CD4-positive, alpha-beta T cell treated with Interleukin-12 subunit alpha and Interleukin-12 subunit beta, for 1 hour (primary cell): ENCODE data around the gene CDK5R1.
"Not testable (repeated sequence)": the region's sequence is repeated elsewhere in the genome, so short reads cannot be mapped to it uniquely, and the experiment has no call there.

Experiments
- DNase-seq: peaks from one replicate; pipeline ENCODE4 v3.0.0-alpha.2; 2020

The CDK5R1 gene

DNA sequence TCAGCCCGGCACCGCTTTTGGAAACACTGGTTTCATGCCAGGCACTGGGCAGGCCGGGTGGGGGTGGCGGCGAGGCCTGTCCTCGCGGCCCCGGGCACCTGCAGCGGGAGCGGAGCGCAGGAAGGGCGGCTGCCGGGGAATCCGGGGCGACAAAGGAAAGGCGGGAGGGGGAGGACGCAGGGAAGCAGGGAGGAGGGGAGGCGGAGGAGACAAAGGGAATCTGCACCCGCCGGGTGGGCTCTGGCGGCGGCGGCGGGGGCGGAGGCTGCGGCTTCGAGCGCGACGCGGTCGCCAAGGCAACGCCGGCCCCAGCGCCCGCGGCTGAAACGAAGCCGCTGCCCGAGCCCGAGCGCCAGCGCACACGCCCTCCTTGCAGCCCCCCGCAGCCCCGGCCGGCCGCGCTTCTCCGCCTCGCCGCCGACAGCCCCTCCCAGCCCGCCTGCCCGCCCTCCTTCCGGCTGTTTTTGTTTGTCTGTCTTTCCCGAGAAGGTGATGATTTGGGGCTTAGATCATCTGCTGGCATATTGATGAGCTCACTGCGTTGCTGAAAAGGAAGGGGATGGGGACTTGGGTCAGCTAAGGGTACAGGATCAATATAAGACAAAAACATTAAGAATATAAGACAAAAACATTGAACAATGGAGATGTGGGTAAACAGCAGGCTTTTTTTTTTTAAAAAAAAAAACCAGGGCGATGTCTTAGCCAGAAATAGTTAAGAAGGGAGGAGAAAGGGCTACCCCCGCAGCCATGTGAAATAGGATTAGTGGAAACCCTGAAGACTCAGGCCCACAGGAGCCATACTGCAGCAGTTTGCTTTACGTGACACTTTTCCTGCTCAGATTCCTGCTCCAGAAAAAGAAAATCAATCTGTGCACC is 32.7 kb downstream of the CDK5R1 start:
- DNase-seq: peak; percentile 83

DNA sequence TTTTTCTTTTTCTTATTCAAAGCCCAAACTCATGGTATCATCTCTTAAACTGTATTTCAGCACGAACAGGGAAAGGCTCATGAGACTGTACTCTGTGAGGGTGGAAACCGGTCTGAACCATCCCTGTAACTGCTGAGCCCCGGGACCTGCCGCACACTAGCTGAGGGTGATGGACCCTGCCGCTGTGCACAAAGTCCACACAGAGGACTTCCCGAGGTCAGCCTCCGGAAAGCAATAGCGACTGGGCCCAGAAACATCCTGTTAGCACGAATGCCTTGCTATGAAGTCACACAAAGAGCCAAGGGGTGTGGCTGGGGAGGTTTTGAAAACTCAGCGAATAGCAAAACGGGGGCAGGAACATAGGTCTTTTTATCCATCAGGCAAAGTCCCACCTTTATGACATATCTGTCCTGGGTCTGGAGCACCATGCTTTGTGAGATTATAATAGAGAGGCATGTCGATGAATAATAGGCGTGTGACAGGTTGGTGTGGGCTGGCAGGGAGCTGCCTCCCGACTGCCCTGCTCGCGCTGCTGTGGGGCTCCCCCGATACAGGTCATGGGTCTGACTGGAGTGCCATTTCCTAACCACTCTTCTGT is 33.4 kb downstream of the CDK5R1 start:
- DNase-seq: peak; percentile 73

DNA sequence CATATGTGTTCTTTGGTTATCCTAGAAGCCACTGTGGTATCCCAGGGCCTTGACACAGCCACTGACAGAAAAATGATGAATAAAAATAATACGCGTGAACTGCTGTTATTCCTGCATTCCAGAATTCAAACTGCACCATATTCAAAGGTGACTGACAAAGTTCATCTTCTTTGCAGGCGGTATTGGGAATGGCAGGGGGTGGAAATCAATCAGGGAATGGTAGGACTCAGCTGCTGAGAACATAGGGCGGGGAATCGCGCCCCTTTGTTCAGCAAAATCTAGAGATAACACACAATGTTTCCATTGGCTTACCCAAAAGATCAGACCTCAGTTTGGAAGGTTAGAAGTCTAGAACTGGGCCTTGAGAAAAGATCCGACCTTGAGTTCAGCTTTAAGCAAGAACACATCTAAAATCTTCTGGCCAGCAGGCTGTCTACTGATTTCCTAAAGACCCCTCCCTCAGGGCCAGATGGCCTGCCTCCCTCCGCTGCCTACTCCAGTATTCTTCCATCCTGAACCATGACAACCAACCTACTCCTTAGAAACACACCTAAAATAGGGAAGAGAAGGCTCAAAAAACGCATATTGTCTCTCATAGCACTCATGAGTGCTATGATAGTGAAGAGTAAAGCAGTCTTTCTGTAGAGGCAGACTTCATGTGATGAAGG is 34.1 kb downstream of the CDK5R1 start:
- DNase-seq: no peak

- DNase-seq: peak; percentile 51
Measured at GRCh38 chr17:32523017-32523680, 36.4 kb downstream of the CDK5R1 start.

DNA sequence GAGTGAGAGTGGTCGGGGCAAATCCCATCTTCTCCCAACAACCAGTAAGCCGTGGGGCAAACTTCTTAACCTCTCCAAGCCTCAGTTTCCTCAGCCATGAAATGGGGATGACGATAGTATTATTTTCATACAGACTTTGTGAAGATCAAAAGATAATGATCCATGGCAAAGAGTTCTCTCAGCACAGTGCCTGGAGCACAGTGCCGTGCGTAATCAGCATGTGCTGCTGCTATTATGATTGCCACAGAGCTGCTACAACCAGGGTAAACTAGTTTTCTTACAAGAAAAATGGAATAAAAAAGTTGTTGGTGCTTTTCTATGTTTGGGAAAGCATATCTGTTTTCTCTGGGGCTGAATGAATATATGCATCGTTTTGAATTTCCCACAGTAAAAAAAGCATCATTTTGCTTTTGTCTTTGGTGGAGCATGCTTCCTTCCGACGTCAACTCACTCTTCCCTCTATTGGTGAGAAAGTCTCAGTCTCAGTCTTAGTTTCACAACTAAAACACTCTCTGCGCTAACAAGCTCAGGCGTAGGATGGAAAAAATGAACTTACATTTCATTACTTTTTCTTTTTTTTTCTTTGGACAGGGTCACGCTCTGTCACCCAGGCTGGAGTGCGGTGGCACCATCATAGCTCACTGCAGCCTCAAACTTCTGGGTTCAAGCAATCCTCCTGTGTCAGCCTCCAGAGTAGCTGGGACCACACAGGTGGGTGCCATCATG is 37.2 kb downstream of the CDK5R1 start:
- DNase-seq: peak; percentile 42

GRCh38 chr17:32524553-32524880 is 37.7 kb downstream of the CDK5R1 start:
- DNase-seq: not testable (repeated sequence)

DNA sequence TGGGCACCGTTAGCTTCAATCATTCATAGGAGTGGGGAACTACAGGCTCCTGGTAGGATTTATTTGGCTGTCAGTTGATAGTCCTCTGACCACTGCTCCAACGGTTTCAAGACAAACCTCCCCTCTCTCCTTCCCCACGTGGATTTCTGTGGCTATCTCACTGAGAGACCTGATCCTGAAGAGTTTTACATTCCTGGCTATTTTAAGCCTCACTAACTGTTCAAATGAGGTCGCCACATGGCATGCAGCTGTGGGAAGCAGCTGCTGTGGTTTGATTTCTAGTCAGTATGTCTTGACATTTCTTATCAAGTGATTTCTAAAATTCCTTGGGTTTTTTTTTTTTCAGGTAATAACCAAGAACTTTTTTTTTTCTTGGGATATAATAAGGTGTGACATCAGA is 38.3 kb downstream of the CDK5R1 start:
- DNase-seq: no peak

DNA sequence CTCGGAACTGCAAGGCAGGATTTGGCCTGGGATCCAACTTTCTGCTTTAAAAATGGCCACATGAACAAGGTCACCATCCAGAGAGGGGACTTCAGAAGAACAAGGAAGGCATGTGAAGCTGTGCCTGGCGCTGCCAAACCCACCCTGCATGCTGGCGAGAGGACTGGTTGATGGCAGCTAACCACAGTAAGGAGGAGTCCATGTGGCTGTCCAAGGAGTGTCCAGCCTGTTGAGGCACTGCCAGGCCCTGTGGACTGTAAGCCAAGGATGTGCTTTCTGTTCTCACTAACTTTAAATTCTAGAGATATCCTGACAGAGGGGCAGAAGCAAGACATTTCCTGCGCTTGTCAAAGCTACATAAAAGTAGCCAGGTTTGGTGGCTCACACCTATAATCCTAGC is 40.4 kb downstream of the CDK5R1 start:
- DNase-seq: no peak

DNA sequence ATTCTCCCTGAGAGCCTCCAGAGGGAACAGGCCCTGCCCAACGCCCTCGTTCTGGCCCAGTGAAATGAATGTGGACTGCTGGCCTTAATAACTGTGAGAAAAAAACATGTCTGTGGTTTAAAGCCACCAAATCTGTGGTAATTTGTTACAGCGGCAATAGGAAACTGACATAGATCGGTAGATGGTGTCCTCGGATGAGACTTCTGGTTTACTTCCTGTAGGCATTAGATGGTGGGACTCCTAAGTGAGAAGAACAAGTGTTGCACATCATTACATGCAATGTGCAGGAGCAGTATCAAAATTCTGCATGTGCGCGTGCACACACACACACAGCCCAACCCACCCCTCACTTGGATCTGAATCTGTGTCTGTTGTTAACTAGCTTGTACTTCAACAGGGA is 42.0 kb downstream of the CDK5R1 start:
- DNase-seq: peak; percentile 28

DNA sequence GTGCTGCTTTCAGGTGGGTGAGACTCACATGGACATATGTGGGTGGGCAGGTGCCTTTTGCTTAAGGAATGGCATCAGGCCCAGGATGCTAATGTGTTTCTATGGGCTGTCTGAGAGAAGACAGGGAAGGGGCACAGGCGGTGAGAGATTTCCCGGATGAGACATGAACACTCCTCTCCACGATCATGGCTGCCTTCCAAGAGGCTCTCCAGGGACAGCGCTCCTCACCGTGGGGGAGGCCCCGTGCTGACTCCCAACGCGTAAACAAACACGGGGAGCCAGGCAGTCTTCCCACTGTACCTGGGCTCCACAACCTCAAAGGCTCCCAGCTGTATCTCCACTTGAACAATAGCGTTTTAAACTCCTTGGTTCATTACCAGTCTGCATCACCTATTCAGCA is 42.8 kb downstream of the CDK5R1 start:
- no peak for DNase-seq

- DNase-seq: no peak
Measured at GRCh38 chr17:32533296-32533695, 46.5 kb downstream of the CDK5R1 start.

- DNase-seq: no peak
Measured at GRCh38 chr17:32536736-32537643, 50.2 kb downstream of the CDK5R1 start.
